Measurements from ENCODE around the gene FOXJ3.

The FOXJ3 gene

GRCh38 chr1:42179900-42180329 lies 155.1 kb downstream of the FOXJ3 start (continued):
- TF ChIP-seq, protein P1, sequence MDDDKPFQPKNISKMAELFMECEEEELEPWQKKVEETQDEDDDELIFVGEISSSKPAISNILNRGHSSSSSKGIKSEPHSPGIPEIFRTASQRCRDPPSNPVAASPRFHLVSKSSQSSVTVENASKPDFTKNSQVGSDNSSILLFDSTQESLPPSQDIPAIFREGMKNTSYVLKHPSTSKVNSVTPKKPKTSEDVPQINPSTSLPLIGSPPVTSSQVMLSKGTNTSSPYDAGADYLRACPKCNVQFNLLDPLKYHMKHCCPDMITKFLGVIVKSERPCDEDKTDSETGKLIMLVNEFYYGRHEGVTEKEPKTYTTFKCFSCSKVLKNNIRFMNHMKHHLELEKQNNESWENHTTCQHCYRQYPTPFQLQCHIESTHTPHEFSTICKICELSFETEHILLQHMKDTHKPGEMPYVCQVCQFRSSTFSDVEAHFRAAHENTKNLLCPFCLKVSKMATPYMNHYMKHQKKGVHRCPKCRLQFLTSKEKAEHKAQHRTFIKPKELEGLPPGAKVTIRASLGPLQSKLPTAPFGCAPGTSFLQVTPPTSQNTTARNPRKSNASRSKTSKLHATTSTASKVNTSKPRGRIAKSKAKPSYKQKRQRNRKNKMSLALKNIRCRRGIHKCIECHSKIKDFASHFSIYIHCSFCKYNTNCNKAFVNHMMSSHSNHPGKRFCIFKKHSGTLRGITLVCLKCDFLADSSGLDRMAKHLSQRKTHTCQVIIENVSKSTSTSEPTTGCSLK (tag by site-specific recombination; IDR thresholded peaks at IDR 0.05) = no peak
- no peak for TF ChIP-seq KLF9 (tag by site-specific recombination; IDR thresholded peaks at IDR 0.05; ENCODE audit: low read depth)
- TF ChIP-seq, protein P2, sequence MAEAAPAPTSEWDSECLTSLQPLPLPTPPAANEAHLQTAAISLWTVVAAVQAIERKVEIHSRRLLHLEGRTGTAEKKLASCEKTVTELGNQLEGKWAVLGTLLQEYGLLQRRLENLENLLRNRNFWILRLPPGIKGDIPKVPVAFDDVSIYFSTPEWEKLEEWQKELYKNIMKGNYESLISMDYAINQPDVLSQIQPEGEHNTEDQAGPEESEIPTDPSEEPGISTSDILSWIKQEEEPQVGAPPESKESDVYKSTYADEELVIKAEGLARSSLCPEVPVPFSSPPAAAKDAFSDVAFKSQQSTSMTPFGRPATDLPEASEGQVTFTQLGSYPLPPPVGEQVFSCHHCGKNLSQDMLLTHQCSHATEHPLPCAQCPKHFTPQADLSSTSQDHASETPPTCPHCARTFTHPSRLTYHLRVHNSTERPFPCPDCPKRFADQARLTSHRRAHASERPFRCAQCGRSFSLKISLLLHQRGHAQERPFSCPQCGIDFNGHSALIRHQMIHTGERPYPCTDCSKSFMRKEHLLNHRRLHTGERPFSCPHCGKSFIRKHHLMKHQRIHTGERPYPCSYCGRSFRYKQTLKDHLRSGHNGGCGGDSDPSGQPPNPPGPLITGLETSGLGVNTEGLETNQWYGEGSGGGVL (tag by site-specific recombination; IDR thresholded peaks at IDR 0.05) = no peak; the same call in 1 of the 2 replicates
- TF ChIP-seq, protein P3, sequence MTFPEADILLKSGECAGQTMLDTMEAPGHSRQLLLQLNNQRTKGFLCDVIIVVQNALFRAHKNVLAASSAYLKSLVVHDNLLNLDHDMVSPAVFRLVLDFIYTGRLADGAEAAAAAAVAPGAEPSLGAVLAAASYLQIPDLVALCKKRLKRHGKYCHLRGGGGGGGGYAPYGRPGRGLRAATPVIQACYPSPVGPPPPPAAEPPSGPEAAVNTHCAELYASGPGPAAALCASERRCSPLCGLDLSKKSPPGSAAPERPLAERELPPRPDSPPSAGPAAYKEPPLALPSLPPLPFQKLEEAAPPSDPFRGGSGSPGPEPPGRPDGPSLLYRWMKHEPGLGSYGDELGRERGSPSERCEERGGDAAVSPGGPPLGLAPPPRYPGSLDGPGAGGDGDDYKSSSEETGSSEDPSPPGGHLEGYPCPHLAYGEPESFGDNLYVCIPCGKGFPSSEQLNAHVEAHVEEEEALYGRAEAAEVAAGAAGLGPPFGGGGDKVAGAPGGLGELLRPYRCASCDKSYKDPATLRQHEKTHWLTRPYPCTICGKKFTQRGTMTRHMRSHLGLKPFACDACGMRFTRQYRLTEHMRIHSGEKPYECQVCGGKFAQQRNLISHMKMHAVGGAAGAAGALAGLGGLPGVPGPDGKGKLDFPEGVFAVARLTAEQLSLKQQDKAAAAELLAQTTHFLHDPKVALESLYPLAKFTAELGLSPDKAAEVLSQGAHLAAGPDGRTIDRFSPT (tag by site-specific recombination; IDR thresholded peaks at IDR 0.05) = peak; percentile 76
- TF ChIP-seq, protein P4, sequence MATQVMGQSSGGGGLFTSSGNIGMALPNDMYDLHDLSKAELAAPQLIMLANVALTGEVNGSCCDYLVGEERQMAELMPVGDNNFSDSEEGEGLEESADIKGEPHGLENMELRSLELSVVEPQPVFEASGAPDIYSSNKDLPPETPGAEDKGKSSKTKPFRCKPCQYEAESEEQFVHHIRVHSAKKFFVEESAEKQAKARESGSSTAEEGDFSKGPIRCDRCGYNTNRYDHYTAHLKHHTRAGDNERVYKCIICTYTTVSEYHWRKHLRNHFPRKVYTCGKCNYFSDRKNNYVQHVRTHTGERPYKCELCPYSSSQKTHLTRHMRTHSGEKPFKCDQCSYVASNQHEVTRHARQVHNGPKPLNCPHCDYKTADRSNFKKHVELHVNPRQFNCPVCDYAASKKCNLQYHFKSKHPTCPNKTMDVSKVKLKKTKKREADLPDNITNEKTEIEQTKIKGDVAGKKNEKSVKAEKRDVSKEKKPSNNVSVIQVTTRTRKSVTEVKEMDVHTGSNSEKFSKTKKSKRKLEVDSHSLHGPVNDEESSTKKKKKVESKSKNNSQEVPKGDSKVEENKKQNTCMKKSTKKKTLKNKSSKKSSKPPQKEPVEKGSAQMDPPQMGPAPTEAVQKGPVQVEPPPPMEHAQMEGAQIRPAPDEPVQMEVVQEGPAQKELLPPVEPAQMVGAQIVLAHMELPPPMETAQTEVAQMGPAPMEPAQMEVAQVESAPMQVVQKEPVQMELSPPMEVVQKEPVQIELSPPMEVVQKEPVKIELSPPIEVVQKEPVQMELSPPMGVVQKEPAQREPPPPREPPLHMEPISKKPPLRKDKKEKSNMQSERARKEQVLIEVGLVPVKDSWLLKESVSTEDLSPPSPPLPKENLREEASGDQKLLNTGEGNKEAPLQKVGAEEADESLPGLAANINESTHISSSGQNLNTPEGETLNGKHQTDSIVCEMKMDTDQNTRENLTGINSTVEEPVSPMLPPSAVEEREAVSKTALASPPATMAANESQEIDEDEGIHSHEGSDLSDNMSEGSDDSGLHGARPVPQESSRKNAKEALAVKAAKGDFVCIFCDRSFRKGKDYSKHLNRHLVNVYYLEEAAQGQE (tag by site-specific recombination; IDR thresholded peaks at IDR 0.05) = no peak
- no peak; the same call in 1 of the 2 replicates for TF ChIP-seq ZNF596 (tag by site-specific recombination; IDR thresholded peaks at IDR 0.05)
- TF ChIP-seq ZNF621 (tag by site-specific recombination; IDR thresholded peaks at IDR 0.05) = no peak
- no peak for TF ChIP-seq ZSCAN16 (tag by site-specific recombination; IDR thresholded peaks at IDR 0.05)
- no peak for TF ChIP-seq ZNF175 (tag by site-specific recombination; IDR thresholded peaks at IDR 0.05)
- no peak for TF ChIP-seq ZNF544 (tag by site-specific recombination; IDR thresholded peaks at IDR 0.05)
- no peak for TF ChIP-seq ZNF571 (tag by site-specific recombination; IDR thresholded peaks at IDR 0.05)
- peak; percentile 56 for TF ChIP-seq PRDM10 (tag by site-specific recombination; IDR thresholded peaks at IDR 0.05)
- TF ChIP-seq, protein P5, sequence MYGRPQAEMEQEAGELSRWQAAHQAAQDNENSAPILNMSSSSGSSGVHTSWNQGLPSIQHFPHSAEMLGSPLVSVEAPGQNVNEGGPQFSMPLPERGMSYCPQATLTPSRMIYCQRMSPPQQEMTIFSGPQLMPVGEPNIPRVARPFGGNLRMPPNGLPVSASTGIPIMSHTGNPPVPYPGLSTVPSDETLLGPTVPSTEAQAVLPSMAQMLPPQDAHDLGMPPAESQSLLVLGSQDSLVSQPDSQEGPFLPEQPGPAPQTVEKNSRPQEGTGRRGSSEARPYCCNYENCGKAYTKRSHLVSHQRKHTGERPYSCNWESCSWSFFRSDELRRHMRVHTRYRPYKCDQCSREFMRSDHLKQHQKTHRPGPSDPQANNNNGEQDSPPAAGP (tag by site-specific recombination; IDR thresholded peaks at IDR 0.05) = no peak

All from HEK293 (cell line).